CD14-positive monocyte (primary cell): Measurements from ENCODE around the gene NANOS3. TPM values are rescaled to one million over a fixed set of nuclear protein-coding genes. Genes with fewer than 3 reads are reported as not detected.

Source experiments
- DNase-seq, 3 donors: peaks; one replicate each; pipeline ENCODE4 v3.0.0-alpha.2; 2011 to 2022
- H2AFZ ChIP-seq: 2 replicates; pipeline ENCODE4 v1.6.0; 2012; ENCODE audit warnings: mild to moderate bottlenecking, low read depth, low read length, inconsistent platforms; ENCODE audit not compliant: insufficient read depth, poor library complexity, severe bottlenecking
- H3K27ac ChIP-seq, 2 donors: 1 replicate in 1 of 2; 2 replicates in 1 of 2; pipeline ENCODE4 v1.5.1; 2012 to 2013; ENCODE audit warnings: low read length in 2 of 2, control low read depth in 1 of 2, inconsistent platforms in 1 of 2, low read depth in 1 of 2, mild to moderate bottlenecking in 1 of 2
- H3K27me3 ChIP-seq, 2 donors: one replicate each; pipeline versions ENCODE4 v1.6.0 to v1.6.1; 2011 to 2013; ENCODE audit warnings: low read length in 2 of 2; ENCODE audit not compliant: control insufficient read depth in 2 of 2, insufficient read depth in 2 of 2
- H3K36me3 ChIP-seq, 2 donors: replicated peaks in 1 of 2; 1 replicate in 1 of 2; 2 replicates in 1 of 2; pipeline versions ENCODE4 v1.5.1 to v1.6.1; 2012 to 2013; ENCODE audit warnings: low read length in 2 of 2, control low read depth in 1 of 2, inconsistent platforms in 1 of 2, mild to moderate bottlenecking in 1 of 2; ENCODE audit not compliant: insufficient read depth in 2 of 2, control insufficient read depth in 1 of 2
- H3K4me1 ChIP-seq, 2 donors: 1 replicate in 1 of 2; 2 replicates in 1 of 2; pipeline versions ENCODE4 v1.5.1 to v1.6.1; 2012 to 2013; ENCODE audit warnings: low read length in 2 of 2, control low read depth in 1 of 2, inconsistent platforms in 1 of 2, mild to moderate bottlenecking in 1 of 2, moderate library complexity in 1 of 2; ENCODE audit not compliant: insufficient read depth in 2 of 2, control insufficient read depth in 1 of 2
- H3K4me2 ChIP-seq: replicated peaks from 2 replicates; pipeline ENCODE3; 2012; ENCODE audit warnings: low read length, moderate library complexity, mild to moderate bottlenecking; ENCODE audit not compliant: poor library complexity, severe bottlenecking; ENCODE audit errors: extremely low read depth
- H3K4me3 ChIP-seq, 3 experiments: fragments of 200-600 bp in 1 of 3; sonication (generic) in 1 of 3; replicated peaks in 1 of 3; 1 replicate in 2 of 3; 2 replicates in 1 of 3; pipeline ENCODE4 v1.5.1; 2011 to 2013; ENCODE audit warnings: low read length in 3 of 3, mild to moderate bottlenecking in 3 of 3, control low read depth in 2 of 3, low read depth in 2 of 3, inconsistent platforms in 1 of 3, moderate library complexity in 1 of 3
- H3K79me2 ChIP-seq: 2 replicates; pipeline ENCODE4 v1.6.0; 2012; ENCODE audit warnings: mild to moderate bottlenecking, control low read depth, inconsistent platforms, low read length, moderate library complexity; ENCODE audit not compliant: insufficient read depth
- H3K9ac ChIP-seq: 2 replicates; pipeline ENCODE4 v1.6.0; 2017; ENCODE audit warnings: low read length, mild to moderate bottlenecking; ENCODE audit not compliant: insufficient read depth, poor library complexity, severe bottlenecking
- H3K9me3 ChIP-seq, 2 donors: replicated peaks in 1 of 2; 1 replicate in 1 of 2; 2 replicates in 1 of 2; pipeline versions ENCODE4 v1.5.1 to v1.6.1; 2012 to 2013; ENCODE audit warnings: low read length in 2 of 2, control low read depth in 1 of 2; ENCODE audit not compliant: control insufficient read depth in 1 of 2, insufficient read depth in 1 of 2
- H4K20me1 ChIP-seq: 2 replicates; pipeline ENCODE4 v1.6.0; 2012; ENCODE audit warnings: mild to moderate bottlenecking, low read length, control low read depth, moderate library complexity; ENCODE audit not compliant: insufficient read depth
- H3K27ac Mint-ChIP-seq, 7 donors: one replicate each; pipeline ENCODE4 v1.8.0; 2020; ENCODE audit warnings: mild to moderate bottlenecking in 7 of 7, mixed read lengths in 7 of 7, moderate library complexity in 6 of 7, inconsistent platforms in 2 of 7
- H3K27me3 Mint-ChIP-seq, 3 donors: one replicate each; pipeline ENCODE4 v1.8.0; 2021 to 2022; ENCODE audit warnings: low read depth in 3 of 3, mild to moderate bottlenecking in 3 of 3, mixed read lengths in 3 of 3, moderate library complexity in 3 of 3, inconsistent platforms in 1 of 3
- H3K36me3 Mint-ChIP-seq, 2 donors: one replicate each; pipeline ENCODE4 v1.8.0; 2020; ENCODE audit warnings: mixed read lengths in 2 of 2, inconsistent platforms in 1 of 2, mild to moderate bottlenecking in 1 of 2
- H3K4me1 Mint-ChIP-seq: one replicate; pipeline ENCODE4 v1.8.0; 2020; ENCODE audit warnings: mild to moderate bottlenecking, mixed read lengths
- H3K4me3 Mint-ChIP-seq, 2 donors: one replicate each; pipeline ENCODE4 v1.8.0; 2020; ENCODE audit warnings: mild to moderate bottlenecking in 2 of 2, mixed read lengths in 2 of 2, moderate library complexity in 1 of 2
- H3K9me3 Mint-ChIP-seq, 7 donors: one replicate each; pipeline ENCODE4 v1.8.0; 2020 to 2022; ENCODE audit warnings: mixed read lengths in 7 of 7, mild to moderate bottlenecking in 6 of 7, moderate library complexity in 6 of 7, inconsistent platforms in 2 of 7
- CTCF ChIP-seq: fragments of 200-600 bp; IDR thresholded peaks from one replicate; pipeline ENCODE4 v1.8.0; 2022; ENCODE audit warnings: antibody characterized with exemption, mild to moderate bottlenecking
- WGBS: methylation state at CpG from one replicate; pipeline ENCODE4 v1.1.5; 2013; ENCODE audit warnings: missing lambda C conversion rate; ENCODE audit not compliant: insufficient coverage; 5-methylcytosine and 5-hydroxymethylcytosine counted together
- intact Hi-C, 2 donors: fragments of 100-400 bp; cut with micrococcal nuclease; formaldehyde crosslinking; loops; one replicate each; pipeline versions ENCODE4 v1.15.0 to v1.15.1; 2023
- polyA minus RNA-seq: library from RNA; depleted of rRNA, polyadenylated mRNA; stranded (reverse); fragments of >200 nt; gene quantifications from 2 replicates; pipeline ENCODE4 v1.2.3, GENCODE V29; 2012
- polyA plus RNA-seq, 3 donors: library from polyadenylated mRNA; depleted of rRNA in 1 of 3; unstranded in 2 of 3; stranded (reverse) in 1 of 3; fragments of 300-500 nt in 2 of 3; fragments of >200 nt in 1 of 3; fragmentation: Illumina TruSeq in 2 of 3; gene quantifications; 1 replicate in 2 of 3; 2 replicates in 1 of 3; pipeline ENCODE4 v1.2.3, GENCODE V29; 2012 to 2021
- total RNA-seq, 12 experiments: library from RNA in 1 of 12; stranded (reverse) in 1 of 12; fragments of 120-200 nt in 1 of 12; gene quantifications; one replicate each; pipeline ENCODE4 v1.2.4 and lab custom pipeline; 2013 to 2026; ENCODE audit warnings: mixed read lengths in 6 of 12, inconsistent platforms in 1 of 12

The NANOS3 gene
- total RNA-seq (2013), result 0.64 TPM
- polyA plus RNA-seq (not detected), polyA minus RNA-seq (2.1 TPM in 1 of 2 replicates, not detected in the other), total RNA-seq (lab: John Stamatoyannopoulos, UW) (2.6 to 19.8 (median 9.7) reads per million in 11 experiments)

GRCh38 chr19:13876834-13877233 lies at the start of gene NANOS3:
TSS of gene NANOS3 (plus strand) at chr19:13877134. CDS start at chr19:13877249, 115 bp downstream.
- H3K4me2 ChIP-seq, result no peak within 1 kb of the TSS
- H3K4me3 ChIP-seq, result no peak within 1 kb of the TSS
- Mint-ChIP-seq H3K36me3 (no peaks in the 10 kb centered on the region), H3K27ac (peak within 1 kb of the TSS in 2 of 7 donors; percentile 40 to 45), H3K27me3 (peaks cover 12 to 48% (median 18%) of the 10 kb centered on the region in 3 donors), H3K9me3 (peaks cover 0 to 2% (median 0%) of the 10 kb centered on the region in 7 donors), H3K4me3 (no peak within 1 kb of the TSS), H3K4me1 (peaks cover 34% of the 10 kb centered on the region)
- no peak within 1 kb of the TSS for H3K9ac ChIP-seq
- no peak within 1 kb of the TSS for H2AFZ ChIP-seq
- peaks cover 0 to 11% of the 10 kb centered on the region in 2 donors for H3K27me3 ChIP-seq
- no peaks in the 10 kb centered on the region for H3K79me2 ChIP-seq
- no peaks in the 10 kb centered on the region for H3K36me3 ChIP-seq
- WGBS, result 100% methylated on average over 1 of the region's 5 CpGs
- no peaks in the 10 kb centered on the region for H4K20me1 ChIP-seq
- peaks cover 32 to 38% of the 10 kb centered on the region in 2 donors for H3K4me1 ChIP-seq
- H3K27ac ChIP-seq, result no peak within 1 kb of the TSS
- no peak for DNase-seq
- TF ChIP-seq CTCF, result no peak
- no peaks in the 10 kb centered on the region for H3K9me3 ChIP-seq
- intact Hi-C loops, result loop anchor here in 1 of 2 donors (10.0 kb wide), 1 partner anchor 608 kb away; no protein-coding TSS in a partner anchor

GRCh38 chr19:13827656-13828055 lies 49.3 kb upstream of the NANOS3 start:
- Histone ChIP-seq H3K79me2 (no peaks in the 10 kb centered on the region), H3K9me3 (no peaks in the 10 kb centered on the region), H3K9ac (no peak overlapping the region), H3K4me2 (no peak overlapping the region), H3K27me3 (no peaks in the 10 kb centered on the region), H3K27ac (no peak overlapping the region), H2AFZ (no peak overlapping the region), H3K36me3 (peaks cover 0 to 12% of the 10 kb centered on the region in 2 donors), H3K4me1 (no peaks in the 10 kb centered on the region), H4K20me1 (peaks cover 22% of the 10 kb centered on the region), H3K4me3 (no peak overlapping the region)
- no peak for TF ChIP-seq CTCF
- peak overlapping the region in 5 of 7 donors; percentile 6 to 63 (median 11) for H3K27ac Mint-ChIP-seq
- no peak for DNase-seq
- intact Hi-C loops, result loop anchor here in 1 of 2 donors (5.0 kb wide), 1 partner anchor 35 kb away; no protein-coding TSS in a partner anchor
- peak overlapping the region in 1 of 2 donors; percentile 28 for H3K4me3 Mint-ChIP-seq
- H3K4me1 Mint-ChIP-seq, result peaks cover 6% of the 10 kb centered on the region
- H3K9me3 Mint-ChIP-seq, result peaks cover 0 to 2% (median 0%) of the 10 kb centered on the region in 7 donors
- peaks cover 31 to 63% of the 10 kb centered on the region in 2 donors for H3K36me3 Mint-ChIP-seq
- WGBS, result 95% methylated on average over 4 of the region's 4 CpGs
- peaks cover 0 to 7% (median 2%) of the 10 kb centered on the region in 3 donors for H3K27me3 Mint-ChIP-seq
